ENCODE data around the gene KCNN1.

KCNN1 gene

GRCh38 chr19:17938092-17938845 is 28.6 kb upstream of the KCNN1 start:
- POLR2A ChIA-PET: interaction anchor here (1.0 kb wide), 1 partner anchor 79 kb away, joined by 4 read pairs; the partner anchor contains the start of gene RPL18A
- CTCF ChIA-PET: interaction anchor here (0.6 to 3.5 kb wide), 11 partner anchors 9 to 626 kb away, joined by 3 to 44 read pairs (median 4); no protein-coding TSS in a partner anchor
- DNase-seq (ENCODE audit: extremely low spot score): peak; percentile 84
- 0 out of 2 replicates have a peak, but pooled peaks have one; percentile 67 for TF ChIP-seq HDGF (IDR thresholded peaks at IDR 0.05; ENCODE audit: borderline replicate concordance)
- TF ChIP-seq ELF4 (IDR thresholded peaks at IDR 0.05): no peak

- no peak for DNase-seq (ENCODE audit: extremely low spot score)
- TF ChIP-seq HDGF (IDR thresholded peaks at IDR 0.05; ENCODE audit: borderline replicate concordance): no peak
- no peak for TF ChIP-seq FOXA1 (IDR thresholded peaks at IDR 0.05)
- TF ChIP-seq ZNF384 (IDR thresholded peaks at IDR 0.05): no peak
- no peak for TF ChIP-seq CTBP1 (IDR thresholded peaks at IDR 0.05; ENCODE audit: borderline replicate concordance)
- TF ChIP-seq BHLHE40 (IDR thresholded peaks at IDR 0.05; ENCODE audit: borderline replicate concordance): no peak
- no peak for TF ChIP-seq ELF4 (IDR thresholded peaks at IDR 0.05)
- TF ChIP-seq NFRKB (IDR thresholded peaks at IDR 0.05): no peak
- no peak for TF ChIP-seq ARNT (IDR thresholded peaks at IDR 0.05)
- no peak for TF ChIP-seq SP1 (IDR thresholded peaks at IDR 0.05)
- no peak for TF ChIP-seq FOXK2 (IDR thresholded peaks at IDR 0.05)
- TF ChIP-seq LEF1 (IDR thresholded peaks at IDR 0.05; ENCODE audit: borderline replicate concordance): no peak
- no peak for TF ChIP-seq SUZ12 (IDR thresholded peaks at IDR 0.05)
- TF ChIP-seq TARDBP (IDR thresholded peaks at IDR 0.05): no peak
- CTCF ChIA-PET: no interaction called here
- POLR2A ChIA-PET: interaction anchor here (1.0 to 1.3 kb wide), 2 partner anchors 9 to 83 kb away, joined by 3 to 6 read pairs; partner anchors contain the start of genes CCDC124 and RPL18A
Measured at GRCh38 chr19:17942181-17942580, 24.7 kb upstream of the KCNN1 start.

GRCh38 chr19:17942582-17943273 is 24.2 kb upstream of the KCNN1 start:
- POLR2A ChIA-PET: interaction anchor here (1.0 to 1.3 kb wide), 2 partner anchors 10 to 83 kb away, joined by 3 to 6 read pairs; partner anchors contain the start of genes CCDC124 and RPL18A
- DNase-seq (ENCODE audit: extremely low spot score): no peak
- CTCF ChIA-PET: no interaction called here
- TF ChIP-seq L3MBTL2 (conservative IDR thresholded peaks at IDR 0.05): no peak
- TF ChIP-seq HDGF (IDR thresholded peaks at IDR 0.05; ENCODE audit: borderline replicate concordance): no peak
- no peak for TF ChIP-seq FOXA1 (IDR thresholded peaks at IDR 0.05)
- no peak for TF ChIP-seq BHLHE40 (IDR thresholded peaks at IDR 0.05; ENCODE audit: borderline replicate concordance)

GRCh38 chr19:17943274-17944221 is 23.4 kb upstream of the KCNN1 start:
- CTCF ChIA-PET: interaction anchor here (1.1 kb wide), 1 partner anchor 121 kb away, joined by 3 read pairs; no protein-coding TSS in a partner anchor
- TF ChIP-seq TARDBP (IDR thresholded peaks at IDR 0.05) (no peak), SUZ12 (IDR thresholded peaks at IDR 0.05) (no peak), NFRKB (IDR thresholded peaks at IDR 0.05) (no peak), FOXK2 (IDR thresholded peaks at IDR 0.05) (no peak), FOXM1 (IDR thresholded peaks at IDR 0.05; ENCODE audit: borderline replicate concordance) (no peak), LEF1 (IDR thresholded peaks at IDR 0.05; ENCODE audit: borderline replicate concordance) (no peak), ELF4 (IDR thresholded peaks at IDR 0.05) (no peak), CTBP1 (IDR thresholded peaks at IDR 0.05; ENCODE audit: borderline replicate concordance) (no peak), HDGF (IDR thresholded peaks at IDR 0.05; ENCODE audit: borderline replicate concordance) (no peak), SP1 (IDR thresholded peaks at IDR 0.05) (no peak), ARNT (IDR thresholded peaks at IDR 0.05) (no peak), L3MBTL2 (conservative IDR thresholded peaks at IDR 0.05) (no peak), ZNF384 (IDR thresholded peaks at IDR 0.05) (no peak), BHLHE40 (IDR thresholded peaks at IDR 0.05; ENCODE audit: borderline replicate concordance) (no peak), FOXA1 (IDR thresholded peaks at IDR 0.05) (no peak)
- TF ChIP-seq, protein P1, sequence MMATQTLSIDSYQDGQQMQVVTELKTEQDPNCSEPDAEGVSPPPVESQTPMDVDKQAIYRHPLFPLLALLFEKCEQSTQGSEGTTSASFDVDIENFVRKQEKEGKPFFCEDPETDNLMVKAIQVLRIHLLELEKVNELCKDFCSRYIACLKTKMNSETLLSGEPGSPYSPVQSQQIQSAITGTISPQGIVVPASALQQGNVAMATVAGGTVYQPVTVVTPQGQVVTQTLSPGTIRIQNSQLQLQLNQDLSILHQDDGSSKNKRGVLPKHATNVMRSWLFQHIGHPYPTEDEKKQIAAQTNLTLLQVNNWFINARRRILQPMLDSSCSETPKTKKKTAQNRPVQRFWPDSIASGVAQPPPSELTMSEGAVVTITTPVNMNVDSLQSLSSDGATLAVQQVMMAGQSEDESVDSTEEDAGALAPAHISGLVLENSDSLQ (IDR thresholded peaks at IDR 0.05): no peak
- DNase-seq (ENCODE audit: extremely low spot score): no peak
- POLR2A ChIA-PET: interaction anchor here (1.0 to 1.3 kb wide), 3 partner anchors 11 to 84 kb away, joined by 3 to 6 read pairs (median 3); partner anchors contain the start of genes CCDC124 and RPL18A

DNA sequence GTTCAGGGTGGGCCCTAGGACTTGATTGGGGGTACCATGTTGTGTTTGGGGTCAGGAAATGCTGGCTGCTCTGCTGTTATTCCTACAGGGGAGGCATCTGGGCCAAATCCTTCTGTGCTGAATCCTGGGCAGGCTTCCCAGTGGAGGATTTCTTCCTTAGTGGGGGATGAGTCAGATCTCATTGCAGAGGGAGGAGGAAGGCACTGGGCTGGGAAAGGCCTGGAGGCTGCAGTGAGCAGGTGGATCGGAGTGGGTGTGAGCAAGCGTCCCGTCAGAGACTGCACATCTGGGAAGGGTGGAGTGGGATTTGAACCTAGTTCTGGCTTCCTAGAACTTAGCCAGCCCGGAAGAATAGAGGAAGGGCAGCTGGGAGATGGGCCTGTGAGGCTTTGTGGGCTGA is 22.6 kb upstream of the KCNN1 start:
- TF ChIP-seq ELF4 (IDR thresholded peaks at IDR 0.05) (no peak), SUZ12 (IDR thresholded peaks at IDR 0.05) (no peak), L3MBTL2 (conservative IDR thresholded peaks at IDR 0.05) (no peak), FOXM1 (IDR thresholded peaks at IDR 0.05; ENCODE audit: borderline replicate concordance) (no peak), SP1 (IDR thresholded peaks at IDR 0.05) (no peak), LEF1 (IDR thresholded peaks at IDR 0.05; ENCODE audit: borderline replicate concordance) (no peak), BHLHE40 (IDR thresholded peaks at IDR 0.05; ENCODE audit: borderline replicate concordance) (no peak), NFRKB (IDR thresholded peaks at IDR 0.05) (no peak), ARNT (IDR thresholded peaks at IDR 0.05) (no peak), TARDBP (IDR thresholded peaks at IDR 0.05) (no peak), ZNF384 (IDR thresholded peaks at IDR 0.05) (no peak), CTBP1 (IDR thresholded peaks at IDR 0.05; ENCODE audit: borderline replicate concordance) (no peak)
- TF ChIP-seq, protein P1 (IDR thresholded peaks at IDR 0.05): no peak
- POLR2A ChIA-PET: interaction anchor here (1.0 kb wide), 1 partner anchor 12 kb away, joined by 3 read pairs; the partner anchor contains the start of gene CCDC124
- DNase-seq (ENCODE audit: extremely low spot score): no peak
- CTCF ChIA-PET: interaction anchor here (1.1 kb wide), 1 partner anchor 121 kb away, joined by 3 read pairs; no protein-coding TSS in a partner anchor
